ENCODE results near the gene YPEL4.

GRCh38 chr11:57601297-57601696, 48.4 kb downstream of the YPEL4 start:
- TF ChIP-seq CEBPB (IDR thresholded peaks at IDR 0.05; ENCODE audit: low read depth), result no peak
- no peak for TF ChIP-seq POLR2A (IDR thresholded peaks at IDR 0.05; ENCODE audit: borderline replicate concordance, extremely low read depth, insufficient read depth, insufficient read length)
- no peak for TF ChIP-seq CTCF (IDR thresholded peaks at IDR 0.05 in 2 of 3, conservative IDR thresholded peaks at IDR 0.05 in 1 of 3; ENCODE audit: borderline replicate concordance in 1 of 3, insufficient read depth in 1 of 3, low read depth in 2 of 3, low read length in 2 of 3)
- TF ChIP-seq ZNF274 (IDR thresholded peaks at IDR 0.05; ENCODE audit: low read depth, low read length), result no peak
- no peak for TF ChIP-seq POLR2AphosphoS5 (IDR thresholded peaks at IDR 0.05; ENCODE audit: low read depth, low read length)
- TF ChIP-seq EZH2 (IDR thresholded peaks at IDR 0.05), result no peak
- no peak for TF ChIP-seq JUND (IDR thresholded peaks at IDR 0.05)
- TF ChIP-seq SIN3A (IDR thresholded peaks at IDR 0.05; ENCODE audit: low read depth), result no peak
- TF ChIP-seq EZH2phosphoT487 (IDR thresholded peaks at IDR 0.05; ENCODE audit: borderline replicate concordance), result no peak

Data from HCT116 (cell line).